HG02588 (cell line): ENCODE measurements around the gene KCNJ6.
"Not testable (repeated sequence)": the region's sequence is repeated elsewhere in the genome, so short reads cannot be mapped to it uniquely, and the experiment has no call there.

Source experiments
- ATAC-seq: cut with Tn5 transposase; IDR thresholded peaks from one replicate; pipeline ENCODE4 v1.9.1; 2021; ENCODE audit warnings: mild to moderate bottlenecking, moderate library complexity; ENCODE audit not compliant: unreplicated experiment

The KCNJ6 gene

DNA sequence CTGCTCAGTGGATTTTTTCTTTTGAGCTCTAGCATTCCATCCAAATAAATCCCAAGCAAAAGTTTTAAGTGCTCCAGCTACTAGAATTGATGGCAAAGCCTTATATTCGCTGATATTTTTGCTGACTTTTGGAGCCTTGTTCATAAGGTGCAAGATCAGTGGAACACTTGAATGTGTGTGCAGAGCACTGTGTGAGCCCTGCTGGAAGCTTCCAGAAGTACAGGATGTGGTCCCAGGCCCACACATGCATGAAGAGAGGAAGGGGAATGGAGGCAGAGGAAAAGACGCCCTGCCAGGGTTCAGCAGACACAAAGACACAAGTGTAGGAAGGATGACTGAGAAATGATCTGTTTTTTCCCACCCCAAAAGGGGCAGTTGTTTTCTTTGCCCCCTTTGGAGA, 169.4 kb downstream of the KCNJ6 start:
- no peak for ATAC-seq

DNA sequence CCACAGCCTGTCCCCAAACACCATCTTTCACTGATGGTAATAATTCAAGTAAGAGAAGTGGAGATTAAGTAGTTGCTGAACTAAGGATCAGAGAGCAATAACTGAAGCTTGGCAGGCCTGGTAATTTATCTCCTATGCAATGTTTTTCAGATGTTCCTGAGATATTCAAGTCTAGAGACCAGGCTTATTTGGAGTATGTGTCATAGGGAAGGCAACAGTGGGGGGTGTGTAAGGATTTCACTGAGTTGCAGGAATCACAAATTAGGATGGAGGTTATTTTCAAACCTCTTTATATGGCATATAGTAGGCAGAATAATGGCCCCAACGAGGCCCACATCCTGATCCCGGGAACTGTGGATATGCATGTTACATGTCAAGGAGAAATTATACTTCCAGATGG, 171.7 kb downstream of the KCNJ6 start:
- ATAC-seq: no peak

DNA sequence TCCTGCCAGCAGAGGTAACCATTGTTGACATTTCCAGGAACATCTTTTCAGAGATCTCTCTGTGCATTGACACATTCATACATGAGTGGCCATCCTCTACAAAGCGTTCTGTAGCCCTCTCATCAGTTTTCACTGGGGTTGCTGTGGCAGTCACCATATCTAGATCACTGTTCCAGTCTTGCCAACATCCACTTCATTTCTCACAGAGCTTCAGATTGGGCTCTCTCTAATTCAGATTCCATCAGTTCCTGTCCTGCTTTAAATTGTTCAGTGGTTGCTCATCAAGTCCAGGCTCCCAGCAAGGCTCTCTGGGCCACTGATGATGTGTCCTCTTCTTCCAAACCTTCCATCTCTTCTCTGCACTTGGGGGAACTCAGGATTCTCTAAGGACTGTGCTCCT, 173.7 kb downstream of the KCNJ6 start:
- ATAC-seq: no peak

DNA sequence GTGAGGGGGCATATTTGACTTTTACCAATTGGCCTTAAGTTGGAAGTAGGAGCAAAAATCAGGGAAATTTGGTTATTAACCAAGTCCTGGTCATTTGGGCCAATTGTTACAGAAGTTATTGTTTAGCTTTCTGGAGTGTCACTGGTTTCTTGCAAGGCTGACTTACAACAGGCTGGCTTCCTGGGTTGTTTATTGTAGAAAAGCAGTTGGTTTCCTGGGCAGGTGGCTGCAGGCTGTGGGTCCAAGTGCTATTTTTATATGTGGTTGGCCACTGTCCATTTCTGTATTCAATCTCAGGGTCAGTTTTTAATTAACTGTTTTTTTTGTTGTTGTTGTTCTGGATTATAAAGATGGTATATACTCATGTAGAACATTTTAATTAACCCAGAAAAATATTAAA, 174.1 kb downstream of the KCNJ6 start:
- ATAC-seq: no peak

DNA sequence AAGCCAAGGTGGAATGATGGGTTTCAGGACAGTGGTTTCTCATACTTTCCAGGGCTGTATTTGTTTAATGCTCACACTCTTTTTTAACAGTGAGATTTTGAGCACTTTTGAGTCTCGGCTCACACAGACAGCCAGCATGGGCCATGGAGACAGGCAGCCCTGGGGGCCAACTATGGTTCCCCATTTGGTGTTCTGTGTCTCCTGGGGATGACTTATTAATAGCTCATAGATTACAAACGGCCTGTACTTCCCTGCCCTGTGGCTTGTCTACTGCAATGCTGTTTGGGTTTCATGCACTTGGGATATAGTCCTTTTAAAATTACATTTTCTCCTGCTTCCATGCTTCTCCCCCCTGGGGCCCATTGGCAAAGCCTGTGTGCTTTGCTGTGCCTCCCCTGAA, 178.3 kb downstream of the KCNJ6 start:
- no peak for ATAC-seq

DNA sequence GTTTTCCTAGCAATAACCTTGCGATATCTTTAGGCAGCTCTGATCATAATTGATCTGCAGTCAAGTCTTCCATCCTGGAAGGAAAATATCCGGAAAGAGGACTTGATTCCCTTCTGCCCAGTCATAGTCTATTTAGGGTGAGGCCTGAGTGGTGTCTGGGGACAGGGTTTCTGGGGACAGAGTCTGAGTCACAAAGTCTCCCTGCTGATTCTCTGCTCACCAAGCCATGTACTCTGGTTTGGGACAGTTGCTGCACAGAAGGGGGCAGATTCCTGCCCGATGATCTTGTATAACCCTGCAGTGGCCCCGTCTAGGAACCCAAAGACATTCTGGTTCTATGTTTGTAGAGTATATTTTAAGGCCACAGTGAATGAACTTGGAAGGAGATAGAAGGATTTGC, 178.8 kb downstream of the KCNJ6 start:
- no peak for ATAC-seq

DNA sequence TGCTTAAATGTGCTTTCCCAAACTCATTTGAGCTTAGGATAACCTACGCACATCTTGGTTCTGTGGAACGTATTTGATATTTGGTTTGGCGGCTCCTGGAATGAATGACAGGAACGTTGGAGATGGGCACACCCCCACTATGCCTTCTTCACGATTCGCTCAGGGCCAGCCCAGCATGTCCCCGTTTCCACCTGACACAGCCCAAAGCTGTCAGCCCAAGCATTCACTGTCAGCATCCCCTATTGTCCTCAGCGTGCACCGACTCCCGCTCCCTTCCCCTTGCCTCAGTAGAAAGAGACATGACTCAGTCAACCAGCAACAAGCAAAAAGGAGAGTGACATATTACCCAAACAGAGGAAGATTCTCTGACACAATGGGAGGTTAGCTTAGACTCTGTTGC, 181.4 kb downstream of the KCNJ6 start:
- no peak for ATAC-seq

DNA sequence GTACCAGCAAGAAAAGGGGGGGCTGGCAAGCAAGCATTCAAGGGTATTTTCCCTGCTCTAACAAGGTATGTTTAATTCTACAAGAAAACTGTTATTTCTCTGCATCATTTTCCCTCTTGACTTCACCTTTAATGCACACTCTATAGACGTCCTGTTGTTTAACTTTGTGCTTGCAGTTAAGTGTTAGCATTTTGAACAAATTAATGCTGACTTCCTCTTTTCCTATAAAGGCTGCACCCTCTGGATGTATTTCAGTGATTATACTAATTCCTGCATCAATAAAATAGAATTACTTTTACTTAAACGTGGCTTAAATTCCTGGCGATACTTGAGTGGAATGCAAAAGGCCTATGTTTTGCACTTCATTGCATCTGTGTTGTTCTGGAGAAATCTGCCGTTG, 183.3 kb downstream of the KCNJ6 start:
- no peak for ATAC-seq

DNA sequence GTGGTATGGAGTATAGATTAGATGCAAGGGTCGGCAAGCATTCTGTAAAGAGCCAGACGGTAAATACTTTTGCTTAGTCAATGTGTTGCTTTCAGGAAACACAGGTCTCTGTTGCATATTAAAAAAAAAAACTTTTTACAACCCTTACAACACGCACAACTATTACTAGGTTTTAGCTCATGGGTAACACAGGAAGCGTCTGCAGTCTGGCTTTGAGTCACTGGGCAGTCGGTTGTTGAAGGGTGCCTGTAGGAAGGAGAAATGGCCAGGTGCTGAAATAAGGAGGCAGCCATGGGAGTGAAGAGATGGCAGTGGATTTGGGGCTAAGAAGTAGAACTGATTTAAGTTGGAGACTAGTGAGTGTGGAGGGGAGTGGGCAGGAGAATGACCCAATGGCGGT, 192.1 kb downstream of the KCNJ6 start:
- no peak for ATAC-seq

DNA sequence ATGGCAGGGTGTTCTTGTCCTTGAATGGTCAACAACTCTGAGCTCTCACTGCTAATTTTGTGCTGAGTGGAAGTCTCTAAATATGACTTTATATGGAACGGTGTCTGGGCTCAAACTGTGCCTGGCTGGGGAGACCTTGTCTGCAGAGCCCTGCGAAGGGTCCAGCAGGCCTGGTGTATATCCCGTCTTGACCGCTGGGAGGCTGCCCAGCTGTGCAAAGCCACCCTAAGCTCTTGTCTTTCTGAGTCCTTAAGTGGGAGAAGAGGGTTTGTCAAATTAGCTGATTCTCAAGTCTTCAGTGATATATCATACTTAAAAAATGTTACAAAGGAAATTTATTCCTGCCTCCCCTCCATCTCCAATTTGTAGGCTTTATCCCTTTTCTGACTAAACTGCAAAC, 198.7 kb downstream of the KCNJ6 start:
- ATAC-seq: no peak

DNA sequence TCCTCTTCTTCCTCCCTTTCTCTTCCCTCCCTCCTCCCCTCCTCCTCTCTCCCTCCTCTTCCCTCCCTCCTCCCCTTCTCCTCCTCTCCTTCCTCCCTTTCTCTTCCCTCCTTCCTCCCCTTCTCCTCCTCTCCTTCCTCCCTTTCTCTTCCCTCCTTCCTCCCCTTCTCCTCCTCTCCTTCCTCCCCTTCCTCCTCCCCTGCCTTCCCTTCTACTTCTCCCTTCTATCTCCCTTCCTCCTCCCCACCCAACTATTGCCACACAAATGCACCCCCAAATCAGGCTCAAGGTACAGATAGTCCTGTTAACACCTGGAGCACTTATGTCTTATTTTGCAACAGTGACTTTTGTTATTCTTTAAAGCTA, 203.7 kb downstream of the KCNJ6 start:
- ATAC-seq: not testable (repeated sequence)

DNA sequence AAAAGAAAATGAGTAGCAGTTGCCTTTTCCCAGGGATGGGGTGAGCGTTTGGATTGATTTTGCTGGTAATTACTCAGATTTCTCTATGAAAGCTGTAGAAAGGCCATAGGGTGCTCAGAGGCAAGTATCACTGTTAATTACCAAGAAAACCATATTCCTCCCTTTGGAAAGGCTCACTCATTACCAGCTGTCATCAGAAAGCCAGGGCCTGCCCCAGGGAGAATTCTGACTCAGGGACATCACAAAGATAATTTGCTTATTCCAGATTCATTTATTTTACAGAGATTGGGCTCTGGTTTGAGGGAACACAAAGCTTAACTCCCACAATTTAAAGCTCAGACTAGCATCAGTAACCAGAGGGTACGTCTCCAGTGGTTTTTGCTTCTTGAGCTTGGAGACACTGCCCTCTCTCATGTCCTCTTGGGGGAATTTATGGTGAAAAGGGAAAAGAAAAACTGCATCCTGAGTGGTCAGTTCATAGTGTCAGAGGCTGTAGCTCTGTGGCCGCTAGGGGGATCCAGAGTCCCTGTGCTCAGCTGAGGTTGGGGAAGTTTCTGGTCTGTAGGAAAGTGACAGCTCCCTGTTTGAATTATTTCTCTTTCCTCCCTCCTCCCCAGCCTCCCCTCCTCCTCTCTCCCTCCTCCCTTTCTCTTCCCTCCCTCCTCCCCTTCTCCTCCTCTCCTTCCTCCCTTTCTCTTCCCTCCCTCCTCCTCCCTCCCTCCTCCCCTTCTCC, 204.3 kb downstream of the KCNJ6 start:
- ATAC-seq: no peak

DNA sequence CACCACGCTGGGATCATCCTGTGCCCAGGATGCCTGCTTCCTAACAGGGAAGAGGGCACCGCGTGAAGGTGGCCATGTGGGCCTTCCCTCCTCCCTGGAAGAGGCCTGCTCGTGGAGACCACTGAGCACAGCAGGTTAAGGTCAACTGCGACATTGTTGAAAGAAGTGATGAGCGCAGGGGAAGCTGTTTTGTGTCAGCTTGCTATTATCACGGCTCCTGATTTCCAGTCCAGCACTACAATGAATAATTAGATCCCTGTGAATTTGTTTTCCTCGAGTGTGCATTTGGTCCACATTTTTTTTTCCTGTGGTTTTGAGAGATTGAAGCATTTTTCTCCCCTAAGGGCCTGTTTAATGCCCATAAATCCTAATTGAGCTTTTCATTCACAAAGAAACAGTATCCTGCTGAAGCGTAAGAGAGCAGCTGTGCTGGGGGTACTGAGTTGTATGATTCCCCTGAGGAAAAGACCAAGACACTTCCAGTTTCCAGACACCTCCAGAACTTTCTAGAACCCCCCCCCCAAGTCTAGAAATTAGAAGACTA, 204.9 kb downstream of the KCNJ6 start:
- no peak for ATAC-seq

DNA sequence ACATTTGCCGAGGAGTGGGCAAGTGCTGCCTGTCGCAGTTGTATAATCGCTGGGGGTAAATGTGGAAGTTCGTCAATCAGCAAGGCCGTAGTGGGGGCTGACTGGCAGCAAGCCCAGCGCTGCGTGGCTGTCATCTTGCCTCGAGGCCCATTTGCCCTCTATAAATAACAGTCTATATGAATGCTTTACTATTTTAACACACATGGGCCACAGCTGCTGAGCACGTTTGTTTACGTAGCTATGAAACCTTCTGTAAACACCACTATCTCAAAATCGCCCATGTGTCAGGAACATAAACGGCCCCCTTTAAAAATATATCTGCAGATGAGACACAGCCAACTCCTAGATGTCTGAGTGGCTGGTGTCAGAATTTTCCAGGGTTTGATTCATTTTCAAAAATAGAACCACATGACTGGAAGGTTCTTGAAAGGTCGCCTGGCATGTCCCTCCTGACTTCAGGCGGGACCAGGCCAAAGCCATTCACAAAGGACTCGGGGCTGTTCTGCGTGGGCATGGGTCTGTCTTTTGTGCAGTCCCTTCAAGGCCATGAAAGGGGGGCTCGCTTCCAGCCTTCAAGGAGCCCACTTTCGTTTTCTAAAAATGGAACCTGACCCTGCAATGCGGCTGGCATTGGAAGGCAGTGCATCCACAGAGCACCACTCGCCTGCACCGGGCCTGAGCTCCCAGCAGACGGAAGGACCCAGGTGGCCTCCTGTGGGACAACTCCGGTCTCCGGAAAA, 205.5 kb downstream of the KCNJ6 start:
- no peak for ATAC-seq

DNA sequence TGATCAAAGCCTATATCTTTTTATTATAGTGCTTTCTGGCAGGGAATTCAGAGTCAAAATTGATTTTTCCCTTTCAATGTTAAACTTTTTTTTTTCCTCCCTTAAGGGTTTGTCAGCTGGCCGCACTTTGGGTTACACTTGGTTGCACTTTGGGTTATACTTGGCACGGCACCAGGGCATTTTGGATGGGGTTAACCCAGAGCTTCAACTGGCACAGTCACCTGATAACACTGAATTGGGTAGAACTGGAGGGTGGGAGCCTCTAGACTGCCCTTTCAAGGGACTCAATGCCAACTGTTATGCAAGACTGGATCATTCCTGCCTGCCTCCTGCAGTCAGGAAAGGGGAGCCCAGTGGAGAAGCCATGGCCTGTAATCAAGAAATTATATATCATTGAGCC, 211.5 kb downstream of the KCNJ6 start:
- no peak for ATAC-seq

DNA sequence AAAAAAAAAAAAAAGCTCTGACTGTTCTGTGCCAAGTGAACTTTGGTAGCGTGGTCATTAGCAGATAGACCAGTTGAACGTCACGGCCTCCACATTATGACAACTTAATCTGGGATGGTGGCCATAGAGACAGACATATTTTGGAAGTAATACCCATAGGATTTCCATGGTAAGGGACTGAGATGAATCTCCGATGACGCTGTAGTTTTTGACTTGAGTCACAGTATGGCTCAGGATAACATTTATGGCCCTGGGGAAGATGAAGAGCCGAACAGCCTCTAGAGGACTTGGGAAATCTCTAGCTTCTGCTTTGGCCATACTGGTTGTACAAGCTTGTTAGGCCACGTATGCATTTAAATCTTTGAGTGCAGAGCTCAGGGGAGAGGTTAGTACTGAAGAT, 214.0 kb downstream of the KCNJ6 start:
- no peak for ATAC-seq

DNA sequence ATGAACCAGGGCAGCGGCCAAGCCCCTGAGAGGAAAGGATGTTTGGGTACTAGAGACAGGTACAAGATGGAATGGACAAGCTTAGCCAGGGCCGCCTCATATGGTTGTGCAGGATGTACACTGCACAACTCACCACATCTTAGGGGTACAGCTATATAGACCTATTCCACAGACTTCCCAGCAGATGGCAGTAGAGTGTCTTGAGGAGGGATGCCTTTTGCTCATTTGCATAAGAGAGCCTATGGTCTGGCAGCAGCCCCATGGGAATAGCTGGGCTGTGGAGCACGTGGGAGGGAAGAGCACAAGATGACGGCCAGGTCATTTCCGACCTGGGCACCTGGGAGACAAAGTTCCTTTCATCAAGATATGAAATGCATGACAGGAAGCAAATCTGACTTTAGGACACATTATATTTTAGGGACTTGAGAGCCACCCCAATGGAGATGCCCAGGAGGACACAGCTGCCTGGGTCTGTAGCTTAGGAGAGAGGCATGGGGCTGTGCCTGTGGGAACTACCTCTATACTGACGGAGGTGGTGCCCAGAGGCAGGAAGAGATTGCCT, 215.5 kb downstream of the KCNJ6 start:
- ATAC-seq: peak; percentile 92

DNA sequence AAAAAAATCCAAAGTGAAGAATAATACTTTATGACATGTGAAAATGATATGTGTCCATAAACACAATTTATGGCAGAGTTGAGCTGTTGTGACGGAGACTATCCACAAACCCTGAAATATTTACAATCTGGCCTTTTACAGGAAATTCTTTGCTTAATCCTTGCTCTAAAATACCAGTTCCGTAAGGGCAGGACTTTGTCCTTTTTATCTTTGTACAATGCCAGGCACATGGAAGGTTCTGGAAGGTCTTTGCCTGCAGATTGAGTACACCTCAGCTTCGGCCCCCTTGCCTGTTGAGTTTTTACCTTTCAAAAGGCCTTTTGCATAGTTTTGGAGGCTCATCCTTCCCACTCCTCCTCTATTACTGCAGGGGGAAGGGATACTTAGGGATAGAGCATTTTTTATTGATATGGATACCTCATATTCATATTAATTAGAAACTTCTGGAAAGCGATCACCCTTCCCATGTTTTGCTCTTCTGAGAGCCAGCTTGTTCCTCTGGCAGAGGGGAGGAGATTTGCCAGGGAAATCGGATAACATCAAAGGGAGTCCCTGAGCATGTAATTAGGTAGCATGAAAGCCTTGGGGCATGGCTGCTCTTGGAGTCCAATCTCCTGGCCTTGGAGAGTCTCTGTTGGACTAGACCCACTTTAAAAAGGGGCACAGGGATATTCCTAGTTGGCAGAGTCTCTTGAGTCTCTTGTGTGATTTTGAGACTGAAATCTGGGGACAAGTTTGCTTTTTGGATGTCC, 217.1 kb downstream of the KCNJ6 start:
- ATAC-seq: no peak

DNA sequence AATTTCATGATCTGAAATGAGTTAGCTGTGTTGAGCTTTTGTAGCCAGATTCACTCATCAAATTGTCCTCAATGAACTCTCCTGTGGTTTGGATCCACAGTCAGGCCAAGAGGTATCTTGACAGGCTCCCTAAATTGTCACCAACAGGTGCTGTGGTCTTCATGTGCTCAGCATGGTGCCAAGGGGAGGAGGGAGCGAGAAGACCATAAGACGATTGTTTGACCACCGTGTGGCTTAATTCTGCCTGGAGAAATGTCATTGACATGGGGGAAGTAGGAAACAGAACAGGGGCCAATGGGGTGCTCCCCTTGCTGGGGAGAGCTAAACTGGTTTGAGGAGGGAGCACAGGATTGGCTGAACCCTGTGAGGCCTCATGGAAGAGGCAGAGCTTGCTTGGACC, 219.3 kb downstream of the KCNJ6 start:
- no peak for ATAC-seq

DNA sequence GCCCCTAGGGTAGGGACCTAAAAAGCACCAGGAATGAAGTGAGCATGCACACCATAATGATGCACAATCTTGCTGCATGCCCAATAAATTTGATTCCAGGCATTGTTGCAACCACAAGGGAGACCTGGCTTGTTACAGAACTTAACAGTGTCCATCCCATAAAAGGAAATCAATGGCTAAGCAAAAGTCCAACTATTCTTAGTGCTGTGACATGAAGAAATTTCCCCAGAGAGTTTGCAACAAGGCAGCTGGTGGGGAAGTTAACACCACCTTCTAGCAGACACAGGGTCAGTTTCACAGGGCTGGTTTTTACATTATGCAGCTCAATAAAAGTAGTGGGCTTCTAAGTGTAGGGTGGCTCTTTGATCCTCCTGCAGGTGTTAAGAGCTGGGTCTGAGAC, 221.1 kb downstream of the KCNJ6 start:
- ATAC-seq: no peak

DNA sequence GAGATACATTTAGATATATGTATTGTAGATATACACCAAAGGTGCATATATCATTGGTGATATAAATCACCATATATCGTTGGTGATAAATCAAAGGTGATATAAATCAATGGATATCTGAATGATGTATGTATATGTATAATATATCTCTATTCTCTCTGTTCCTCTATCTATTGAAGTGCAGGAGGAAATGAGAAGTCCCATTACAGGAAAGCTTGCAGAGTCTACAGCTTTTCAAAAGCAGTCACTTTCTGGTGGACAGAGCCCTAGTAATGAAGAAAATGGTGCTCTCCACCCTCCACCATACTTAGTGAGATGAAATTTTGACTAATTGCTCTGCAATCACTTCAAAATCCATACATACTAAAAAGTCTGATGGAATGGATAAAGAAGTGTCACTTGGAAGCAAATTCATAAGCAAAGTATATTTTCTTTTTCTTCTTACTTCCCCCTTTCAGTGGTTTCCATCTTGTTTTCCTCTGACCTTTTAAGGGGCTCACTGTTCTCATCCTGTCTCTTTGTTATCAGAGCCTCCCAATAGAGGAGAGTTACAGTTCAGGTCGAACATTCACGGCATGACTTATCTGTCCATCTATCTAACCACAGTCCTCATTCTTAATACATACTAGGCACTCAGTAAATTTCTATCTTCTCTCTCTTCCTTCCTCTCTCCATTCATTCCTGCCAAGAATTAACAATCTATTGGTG, 227.2 kb downstream of the KCNJ6 start:
- ATAC-seq: no peak
